A673 (cell line): ENCODE results near the gene MXRA8.

Experiments used
- EZH2 ChIP-seq: fragments of 200-600 bp; sonication (generic); IDR thresholded peaks from 2 replicates; pipeline ENCODE4 v1.6.1; 2017; ENCODE audit warnings: borderline replicate concordance, low read depth, mild to moderate bottlenecking, mixed read lengths, antibody characterized with exemption, low read length; ENCODE audit not compliant: poor library complexity, severe bottlenecking
- TF ChIP-seq, protein P1 (sequence below): fragments of 300-800, 200-600 bp; sonication (generic); conservative IDR thresholded peaks from 2 replicates; pipeline ENCODE4 v1.5.1; 2017; ENCODE audit warnings: low read depth, mild to moderate bottlenecking, antibody characterized with exemption, low read length, moderate library complexity, mixed read lengths

DNA sequence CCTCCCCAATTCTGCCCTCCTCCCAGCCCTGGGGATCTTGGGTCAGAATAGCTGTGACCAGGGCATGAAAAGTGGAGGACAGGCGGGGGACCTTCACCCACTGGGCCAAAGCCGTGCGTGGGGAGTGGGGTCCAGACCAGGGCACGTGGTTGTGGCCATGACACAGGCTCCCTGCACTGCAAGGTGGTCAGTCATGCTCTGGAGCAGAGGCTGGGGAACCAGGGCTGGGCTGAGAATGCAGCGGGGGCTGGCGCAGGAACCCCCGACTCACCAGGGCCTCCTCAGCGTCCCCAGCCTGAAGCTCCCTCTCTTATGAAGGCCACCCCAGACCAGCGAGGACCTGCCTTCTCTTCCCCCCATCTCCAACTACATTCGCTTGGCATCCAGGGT is 11.9 kb downstream of the MXRA8 start:
- TF ChIP-seq, protein P1, sequence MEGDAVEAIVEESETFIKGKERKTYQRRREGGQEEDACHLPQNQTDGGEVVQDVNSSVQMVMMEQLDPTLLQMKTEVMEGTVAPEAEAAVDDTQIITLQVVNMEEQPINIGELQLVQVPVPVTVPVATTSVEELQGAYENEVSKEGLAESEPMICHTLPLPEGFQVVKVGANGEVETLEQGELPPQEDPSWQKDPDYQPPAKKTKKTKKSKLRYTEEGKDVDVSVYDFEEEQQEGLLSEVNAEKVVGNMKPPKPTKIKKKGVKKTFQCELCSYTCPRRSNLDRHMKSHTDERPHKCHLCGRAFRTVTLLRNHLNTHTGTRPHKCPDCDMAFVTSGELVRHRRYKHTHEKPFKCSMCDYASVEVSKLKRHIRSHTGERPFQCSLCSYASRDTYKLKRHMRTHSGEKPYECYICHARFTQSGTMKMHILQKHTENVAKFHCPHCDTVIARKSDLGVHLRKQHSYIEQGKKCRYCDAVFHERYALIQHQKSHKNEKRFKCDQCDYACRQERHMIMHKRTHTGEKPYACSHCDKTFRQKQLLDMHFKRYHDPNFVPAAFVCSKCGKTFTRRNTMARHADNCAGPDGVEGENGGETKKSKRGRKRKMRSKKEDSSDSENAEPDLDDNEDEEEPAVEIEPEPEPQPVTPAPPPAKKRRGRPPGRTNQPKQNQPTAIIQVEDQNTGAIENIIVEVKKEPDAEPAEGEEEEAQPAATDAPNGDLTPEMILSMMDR: no peak
- no peak for TF ChIP-seq EZH2
